GM21390 (cell line): ENCODE data around the gene FOXO1.
A peak's percentile ranks its signal among the peaks of the same experiment; 100 is the strongest.
"Not testable (repeated sequence)": the region's sequence is repeated elsewhere in the genome, so short reads cannot be mapped to it uniquely, and the experiment has no call there.

Experiments used
- ATAC-seq: cut with Tn5 transposase; IDR thresholded peaks from one replicate; pipeline ENCODE4 v1.9.1; 2021; ENCODE audit not compliant: unreplicated experiment

The FOXO1 gene

DNA sequence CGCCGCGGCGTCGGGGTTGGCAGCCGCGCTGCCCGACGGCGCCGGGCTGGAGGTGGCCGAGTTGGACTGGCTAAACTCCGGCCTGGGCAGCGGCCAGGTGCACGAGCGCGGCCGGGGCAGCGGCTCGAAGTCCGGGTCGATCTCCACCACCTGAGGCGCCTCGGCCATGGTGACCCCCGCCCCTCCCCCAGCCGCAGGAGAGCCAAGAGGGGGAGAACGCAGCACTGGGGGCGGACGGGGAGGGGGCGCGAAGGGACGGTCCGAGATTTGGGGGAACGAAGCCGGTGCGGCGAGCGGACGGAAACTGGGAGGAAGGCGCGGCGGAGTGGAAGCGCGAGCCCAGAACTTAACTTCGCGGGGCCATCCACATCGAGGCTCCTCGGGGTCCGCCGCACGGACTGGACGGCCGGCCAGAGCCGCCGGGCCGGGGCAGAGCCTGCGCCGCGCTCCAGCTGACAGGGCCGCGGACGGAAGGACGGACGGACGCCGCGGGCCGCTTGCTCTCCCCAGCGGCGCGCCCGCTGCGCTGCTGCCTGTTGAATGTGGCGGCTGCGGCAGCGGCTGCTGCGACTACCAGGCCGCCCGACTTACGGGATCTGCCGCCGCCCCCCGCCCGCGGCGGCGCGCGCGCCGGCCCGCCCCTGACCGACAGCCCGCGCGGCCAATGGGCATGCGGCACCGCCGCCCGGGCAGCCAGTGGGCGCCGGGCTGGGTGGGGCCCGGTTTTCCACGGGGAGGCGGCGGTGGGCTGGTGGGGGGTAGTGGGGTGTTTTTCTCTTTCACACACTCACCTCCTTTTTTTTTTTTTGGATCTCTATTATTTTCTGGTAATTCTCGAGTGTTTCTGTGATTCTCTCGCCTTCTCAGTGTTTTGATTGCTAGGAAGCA lies at the start of gene FOXO1:
FOXO1 (minus strand) TSS at position 597 of the 888 bp plus-strand sequence; CDS start at position 168, 429 bp downstream.
- peak; percentile 60 for ATAC-seq

DNA sequence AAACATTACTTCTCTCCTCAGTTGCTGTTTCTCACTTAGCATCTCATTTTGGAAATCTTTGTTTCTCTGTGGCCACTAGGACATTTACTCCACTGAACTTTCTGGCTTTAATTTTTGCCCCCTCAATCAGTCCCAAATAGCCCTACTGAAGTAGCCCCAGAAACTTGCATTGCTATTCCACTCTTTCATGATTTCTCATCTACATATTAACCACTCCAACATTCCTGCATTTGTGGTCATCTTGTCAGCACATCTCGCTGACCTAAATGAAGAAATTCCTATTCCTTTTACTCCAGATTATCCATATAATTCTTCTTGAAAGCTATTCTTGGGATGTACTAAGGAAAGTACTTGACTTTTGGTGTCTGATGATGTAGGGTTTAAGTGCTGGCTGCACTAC lies 48.0 kb upstream of the FOXO1 start:
- not testable (repeated sequence) for ATAC-seq

DNA sequence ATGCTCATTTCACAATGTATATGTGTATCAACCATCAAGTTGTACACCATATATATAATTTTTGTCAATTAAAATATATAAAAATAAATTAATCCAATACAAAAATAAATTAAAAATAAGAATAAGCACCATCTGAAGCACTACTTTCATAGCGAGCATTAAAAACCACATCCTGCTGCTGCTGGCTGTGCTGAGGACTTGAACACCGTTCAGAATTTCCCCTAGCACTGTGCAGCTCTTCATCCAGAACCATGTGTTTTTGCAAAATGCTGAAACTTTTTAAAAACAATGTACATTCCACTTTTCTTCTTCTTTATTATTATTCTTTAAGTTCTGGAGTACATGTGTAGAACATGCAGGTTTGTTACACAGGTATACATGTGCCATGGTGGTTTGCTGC lies 40.0 kb upstream of the FOXO1 start:
- no peak for ATAC-seq

DNA sequence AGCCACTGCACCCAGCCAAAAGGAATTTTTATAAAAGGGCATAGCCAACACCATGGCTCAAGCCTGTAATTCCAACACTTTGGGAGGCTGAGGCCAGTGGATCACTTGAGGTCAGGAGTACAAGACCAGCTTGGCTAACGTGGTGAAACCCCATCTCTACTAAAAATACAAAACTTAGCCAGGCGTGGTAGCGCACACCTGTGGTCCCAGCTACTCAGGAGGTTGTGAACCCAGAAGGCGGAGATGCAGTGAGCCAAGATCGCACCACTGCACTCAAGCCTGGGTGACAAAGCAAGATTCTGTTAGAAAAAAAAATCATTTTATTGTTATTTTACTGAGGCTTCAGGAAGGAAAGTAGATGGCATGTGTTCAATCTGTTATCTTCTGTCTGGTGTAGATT lies 31.3 kb upstream of the FOXO1 start:
- peak; percentile 78 for ATAC-seq

DNA sequence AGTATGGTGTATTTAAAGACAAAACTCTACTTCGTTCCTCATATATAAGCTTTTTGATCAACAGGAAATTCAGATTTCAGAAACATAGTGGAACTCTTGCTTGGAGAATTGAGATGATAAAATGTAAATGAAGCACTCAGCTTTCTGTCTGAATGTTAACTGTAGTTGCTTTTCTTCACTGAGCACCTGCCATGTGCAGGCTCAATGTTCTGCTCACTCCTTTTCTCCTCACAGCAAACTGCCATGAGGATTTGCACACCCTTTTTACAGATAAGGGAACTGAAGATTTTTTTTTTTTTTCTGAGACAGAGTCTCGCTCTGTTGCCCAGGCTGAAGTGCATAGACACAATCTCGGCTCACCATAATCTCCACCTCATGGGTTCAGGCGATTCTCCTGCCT lies 28.0 kb upstream of the FOXO1 start:
- ATAC-seq = no peak

DNA sequence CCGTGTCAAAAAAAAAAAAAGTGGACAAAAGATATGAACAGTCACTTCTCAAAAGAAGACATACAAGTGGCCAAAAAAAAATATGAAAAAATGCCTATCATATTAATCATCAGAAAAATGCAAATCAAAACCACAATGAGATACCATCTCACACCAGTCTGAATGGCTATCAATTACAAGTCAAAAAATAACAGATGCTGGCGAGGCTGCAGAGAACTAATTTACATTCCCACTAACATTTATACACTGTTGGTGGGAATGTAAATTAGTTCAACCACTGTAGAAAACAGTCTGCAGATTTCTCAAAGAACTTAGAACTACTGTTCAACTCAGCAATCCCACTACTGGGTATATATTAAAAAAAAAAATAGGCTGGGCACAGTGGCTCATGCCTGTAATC lies 26.5 kb upstream of the FOXO1 start:
- peak; percentile 44 for ATAC-seq

DNA sequence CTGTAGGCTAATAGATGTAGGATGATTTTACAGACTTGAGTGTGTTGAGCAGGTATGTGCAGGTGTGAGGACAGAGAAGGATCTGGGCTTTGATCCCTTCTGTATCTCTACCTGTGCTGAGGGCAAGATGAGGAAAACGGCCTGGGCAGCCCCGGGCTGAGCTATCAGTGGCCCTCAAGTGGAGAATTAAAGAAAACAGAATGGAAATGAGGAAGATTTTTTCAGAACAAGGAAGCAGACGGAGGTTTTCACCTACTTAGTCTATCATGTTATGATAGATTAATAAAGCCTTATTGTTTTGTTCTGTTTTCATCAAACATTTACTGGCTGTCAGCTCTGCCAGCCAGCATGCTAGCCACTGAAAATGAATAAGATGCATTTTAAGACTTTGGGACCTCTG lies 22.3 kb upstream of the FOXO1 start:
- ATAC-seq = no peak

DNA sequence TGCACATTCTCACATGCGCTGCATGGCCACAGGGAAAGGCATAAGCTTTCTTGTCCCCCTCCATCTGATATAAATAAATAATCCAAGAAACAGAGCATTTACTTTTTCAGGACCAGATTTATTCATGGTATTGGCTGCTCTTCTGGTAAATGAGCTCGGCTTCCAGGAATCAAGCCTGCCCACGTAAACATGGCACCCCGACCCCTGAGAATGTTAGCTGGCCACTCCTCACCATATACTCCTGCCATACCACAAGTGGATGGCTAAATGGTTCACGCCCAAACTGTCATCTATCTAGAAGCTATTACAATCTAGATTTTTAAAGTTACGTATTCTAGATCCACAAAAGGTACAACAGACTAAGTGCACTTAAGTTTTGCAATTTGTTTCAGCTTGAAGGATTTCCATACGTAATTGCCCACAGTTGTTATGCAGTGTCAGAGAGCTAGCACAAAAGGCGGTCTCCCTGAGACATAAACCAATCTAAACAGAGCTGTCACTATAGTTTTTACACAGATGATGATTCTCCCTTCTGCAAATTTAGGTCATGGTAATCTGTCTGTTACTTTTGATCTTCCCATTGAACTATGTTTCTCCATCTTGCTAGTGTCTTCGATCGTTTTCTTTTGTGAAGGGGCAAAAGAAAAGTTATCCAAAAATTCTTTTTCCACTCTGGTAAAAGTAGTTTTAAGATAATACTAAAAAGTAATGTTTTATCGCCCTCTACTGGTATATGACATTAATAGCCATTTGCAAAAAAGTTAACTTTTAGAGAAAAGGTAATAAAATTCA lies 16.2 kb upstream of the FOXO1 start:
- ATAC-seq = no peak

DNA sequence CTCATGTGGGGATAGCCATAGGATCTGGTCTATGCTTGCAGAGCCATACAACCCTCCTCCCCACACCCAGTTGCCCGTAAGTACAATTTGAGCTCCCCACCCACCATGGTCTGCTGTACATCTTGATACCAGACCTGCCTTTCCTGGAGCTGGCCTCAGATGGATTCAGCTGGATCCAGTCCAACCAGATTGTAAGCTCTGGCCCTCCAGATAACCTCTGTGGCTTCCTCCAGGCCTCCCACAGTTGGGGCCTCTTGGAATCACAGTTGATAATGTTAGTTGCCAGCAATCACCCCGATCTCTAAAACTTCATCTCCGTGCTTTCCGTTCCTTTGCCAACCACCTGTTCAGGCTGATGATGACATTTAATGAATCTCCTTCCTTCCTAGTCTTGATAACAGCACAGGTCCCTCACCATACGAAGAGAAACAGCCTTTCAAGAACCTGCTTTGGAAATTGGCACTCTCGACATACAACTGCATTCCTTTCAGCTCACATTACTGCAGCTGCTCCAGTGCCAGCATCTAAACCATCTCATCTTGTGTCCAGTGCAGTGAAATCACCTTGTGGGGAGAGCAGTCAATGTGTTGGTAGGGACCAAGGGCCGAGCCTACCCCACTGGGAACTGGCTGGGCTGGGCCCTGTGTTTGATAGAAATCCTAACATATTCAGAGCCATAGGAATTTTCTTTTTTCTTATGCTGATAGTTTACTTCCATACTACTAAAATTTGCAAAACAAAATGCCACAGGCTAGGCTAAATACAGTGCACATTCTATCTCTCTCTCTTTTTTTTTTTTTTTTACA lies 15.1 kb upstream of the FOXO1 start:
- no peak for ATAC-seq

DNA sequence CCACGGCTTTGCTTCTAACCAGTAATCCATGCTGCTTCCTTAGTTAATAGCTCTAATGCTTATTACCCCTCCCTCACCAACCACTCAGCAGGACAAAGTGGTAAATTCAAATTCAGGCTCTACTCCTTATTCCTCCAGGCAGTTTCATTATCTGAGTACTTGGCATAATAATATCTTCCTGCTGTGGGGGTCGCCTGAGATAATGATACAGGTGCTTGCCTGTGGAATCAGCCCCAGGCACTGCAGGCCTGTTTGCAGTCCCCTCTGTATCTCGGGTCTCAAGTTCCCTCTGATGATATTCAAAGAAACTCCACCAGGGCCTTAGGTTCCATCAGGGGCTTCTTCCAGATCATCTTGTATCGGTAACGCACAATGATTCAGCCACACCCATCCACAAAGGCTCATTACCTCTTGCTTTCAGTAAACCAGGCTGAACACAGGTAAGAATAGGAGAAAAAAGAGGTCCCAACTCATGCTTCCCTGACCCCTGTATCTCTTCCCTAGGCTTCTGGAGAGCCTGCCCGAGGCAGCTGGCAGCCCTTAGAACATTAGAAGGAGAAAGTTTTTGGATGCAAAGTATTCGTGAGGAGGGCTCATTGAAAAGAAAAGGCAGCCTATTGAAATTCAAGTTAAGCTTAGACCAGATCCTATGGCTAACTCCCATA lies 14.3 kb upstream of the FOXO1 start:
- ATAC-seq = no peak

DNA sequence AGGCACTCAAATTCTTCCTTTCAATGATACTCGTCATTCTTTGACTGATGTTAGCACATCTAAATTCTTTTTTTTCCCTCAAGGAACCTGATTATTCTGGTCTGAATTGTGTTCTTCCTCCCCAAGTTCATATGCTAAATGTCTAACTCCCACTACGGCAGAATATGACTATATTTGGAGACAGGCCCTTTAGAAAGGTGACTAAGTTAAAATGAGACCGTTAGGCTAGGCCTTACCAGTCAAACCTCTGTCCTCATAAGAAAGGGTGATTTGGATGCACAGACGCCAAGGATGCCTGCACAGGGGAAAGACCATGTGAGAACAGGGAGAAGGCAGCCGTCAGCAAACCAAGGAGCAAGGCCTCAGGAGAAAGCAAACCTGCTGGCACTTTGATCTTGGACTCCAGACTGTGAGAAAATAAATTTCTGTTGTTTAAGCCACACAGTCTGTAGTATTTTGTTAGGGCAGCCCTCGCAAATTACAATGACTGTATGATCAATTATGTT lies 13.1 kb upstream of the FOXO1 start:
- no peak for ATAC-seq

DNA sequence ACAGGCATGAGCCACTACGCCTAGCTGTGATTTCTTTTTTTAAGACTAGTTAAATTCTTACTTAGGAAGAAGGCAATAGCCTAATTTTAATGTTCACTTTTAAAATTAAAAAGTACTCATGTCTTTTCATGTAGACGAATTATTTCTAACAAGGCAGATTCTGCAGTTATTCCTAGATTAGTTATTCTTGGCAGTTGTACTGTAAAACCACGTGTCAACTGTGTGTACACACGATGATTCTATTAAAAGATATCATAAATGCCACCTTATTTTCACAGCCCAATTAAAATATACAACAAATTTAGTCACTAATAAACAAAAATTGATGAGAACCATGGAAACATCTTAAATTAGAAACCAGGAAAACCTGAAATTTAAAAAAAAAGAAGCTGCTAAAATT lies 10.6 kb upstream of the FOXO1 start:
- ATAC-seq = no peak

DNA sequence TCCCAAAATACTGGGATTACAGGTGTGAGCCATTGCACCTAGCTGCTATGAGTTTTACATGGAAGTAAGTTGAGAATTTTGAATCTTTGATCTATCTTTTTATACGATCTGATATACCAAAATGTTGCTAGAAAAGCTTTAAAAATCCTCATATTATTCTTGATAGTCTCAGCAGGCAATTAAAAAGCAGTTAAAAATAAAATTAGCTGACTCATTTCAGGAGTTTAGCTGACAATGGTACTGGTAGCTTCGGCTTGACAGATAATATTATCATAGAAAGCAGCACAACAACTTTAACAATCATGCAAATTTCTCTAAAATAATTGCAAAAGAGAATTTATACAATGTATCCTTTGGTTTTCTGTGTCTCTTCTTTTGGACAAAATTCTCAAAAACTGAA lies 9.6 kb upstream of the FOXO1 start:
- no peak for ATAC-seq

DNA sequence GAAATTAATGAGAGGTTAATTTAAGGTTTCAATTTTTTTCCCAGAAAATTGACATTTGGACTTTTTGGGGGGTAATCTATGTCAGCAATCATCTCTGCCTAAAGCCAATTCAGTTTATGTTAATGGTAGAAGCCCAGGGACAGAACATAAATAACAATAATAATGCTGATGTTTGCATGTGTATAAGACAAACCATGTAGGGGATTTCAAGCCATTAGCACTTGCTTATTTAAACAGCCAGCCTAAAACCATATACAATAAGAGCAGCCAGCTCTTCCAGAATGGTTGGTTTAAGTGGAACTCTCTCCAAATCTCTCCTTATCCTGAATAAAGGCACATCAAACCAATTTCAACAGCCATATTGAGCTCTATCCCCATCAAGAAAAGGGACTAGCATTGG lies 7.0 kb upstream of the FOXO1 start:
- ATAC-seq = no peak

DNA sequence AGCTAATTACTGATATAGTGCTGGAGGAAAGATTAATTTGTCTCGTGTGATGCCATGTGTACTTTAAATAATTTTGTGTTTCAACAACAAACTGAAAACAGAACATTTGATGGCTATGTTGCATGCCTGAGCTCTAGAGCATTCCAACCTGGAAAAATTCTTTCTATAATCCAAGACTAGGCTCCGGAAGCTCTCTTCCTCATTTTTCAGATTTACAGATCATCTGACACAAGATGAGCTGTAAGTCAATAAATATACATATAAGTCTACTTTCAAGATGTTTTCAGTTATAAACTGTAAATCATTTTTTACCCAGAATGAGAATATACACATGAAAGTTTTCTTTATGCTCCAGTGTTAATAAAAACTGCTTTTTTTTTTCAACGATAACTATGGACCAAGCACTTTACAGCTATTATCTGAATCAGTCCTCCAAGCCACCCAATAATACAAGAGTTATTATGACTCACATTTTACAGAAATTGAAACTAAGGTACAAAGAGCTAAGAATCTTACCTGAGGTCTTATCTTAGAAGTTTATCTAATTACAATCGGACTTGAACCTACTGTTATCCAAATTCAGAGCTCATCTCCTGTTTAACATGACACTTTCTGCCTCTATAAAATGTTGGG lies 6.4 kb upstream of the FOXO1 start:
- no peak for ATAC-seq

DNA sequence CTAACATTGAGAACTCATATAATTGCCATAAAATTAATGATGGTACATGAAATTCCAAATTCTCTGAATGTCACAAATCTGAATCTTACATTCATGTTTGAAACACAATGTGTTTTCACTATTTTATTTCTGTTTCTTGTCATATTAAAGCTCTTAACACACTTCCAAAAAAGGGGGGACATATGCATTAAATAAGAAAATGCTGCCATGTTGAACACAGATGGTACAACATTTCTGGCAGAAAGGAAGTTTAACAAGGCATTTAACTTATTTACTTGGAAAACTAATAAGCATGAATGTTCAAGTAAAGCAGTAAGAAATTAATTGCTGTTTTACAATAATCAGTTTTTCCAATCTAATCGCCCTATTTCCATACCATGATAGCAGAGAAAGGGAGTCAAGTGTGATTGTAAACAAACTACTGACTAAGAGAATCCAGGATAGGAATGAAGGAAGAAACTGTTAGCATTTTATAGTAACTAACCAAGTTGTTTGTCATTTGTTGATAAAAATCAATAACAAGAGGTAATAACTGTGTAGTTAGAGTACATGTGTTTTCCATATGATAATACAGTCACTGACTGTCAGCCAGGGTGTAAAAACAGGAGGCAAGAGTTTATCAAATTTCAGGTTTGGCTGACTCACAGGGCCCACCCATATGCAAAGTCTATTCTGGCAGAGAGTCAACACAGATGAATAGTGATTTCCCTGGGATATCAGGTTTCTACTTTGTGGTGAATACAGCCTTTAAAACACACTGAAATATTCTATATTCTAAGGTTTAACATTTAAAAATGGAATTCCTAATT lies 5.7 kb upstream of the FOXO1 start:
- no peak for ATAC-seq

DNA sequence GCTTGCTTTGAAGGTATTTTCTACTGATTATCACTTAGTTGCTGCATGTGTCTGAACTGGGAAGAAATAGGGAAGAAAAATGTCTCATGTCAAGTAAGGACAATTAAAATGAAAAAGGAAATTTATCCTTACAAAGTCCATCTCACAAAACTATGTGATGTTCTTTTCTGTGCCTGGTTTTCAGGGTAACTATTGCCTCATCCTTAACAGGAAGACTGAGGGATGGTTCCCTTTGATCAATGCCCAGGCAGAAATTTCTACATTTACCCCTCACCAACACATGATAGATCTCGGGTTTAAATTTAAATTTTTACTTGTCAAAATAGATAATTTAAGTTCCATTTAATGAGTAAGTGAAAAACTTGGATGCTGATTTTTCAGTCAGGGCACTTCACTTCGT lies 3.9 kb upstream of the FOXO1 start:
- ATAC-seq = no peak

DNA sequence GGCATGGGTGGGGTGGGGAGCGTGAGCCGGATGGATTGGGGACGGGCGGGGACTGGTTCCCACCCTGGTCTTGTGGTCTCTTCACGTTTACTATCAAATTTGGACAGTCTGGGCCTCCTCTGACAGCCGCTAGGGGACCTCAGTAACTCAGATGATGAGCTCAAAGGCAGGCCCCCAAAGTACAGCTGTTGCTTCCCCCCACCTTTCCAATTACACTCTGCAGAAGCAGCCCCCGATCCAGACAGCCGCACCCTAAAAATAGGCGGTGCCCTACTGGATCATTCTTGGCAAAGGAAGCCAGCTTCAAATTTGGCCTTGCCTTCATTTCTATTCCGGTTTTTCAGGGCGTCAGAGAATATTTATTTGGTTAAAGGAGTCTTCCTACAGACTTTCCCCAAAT lies 1.9 kb upstream of the FOXO1 start:
- ATAC-seq = no peak

DNA sequence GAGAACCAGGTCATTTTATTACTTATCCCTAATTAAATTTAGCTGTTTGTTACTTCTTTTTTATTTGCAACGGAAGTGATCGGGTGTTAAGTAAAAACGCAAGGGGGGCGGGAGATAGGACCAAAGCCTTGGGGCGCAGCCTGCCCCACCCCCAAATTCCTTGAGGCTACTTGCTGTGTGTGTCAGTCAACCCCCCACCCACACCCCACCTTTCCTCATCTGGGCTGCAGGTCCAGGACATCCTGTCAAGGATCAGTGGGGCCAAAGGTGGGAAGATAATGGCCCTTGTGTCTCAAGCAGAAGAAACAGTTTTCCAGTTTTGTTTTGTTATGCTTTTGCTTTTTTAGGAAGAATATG lies 1.2 kb upstream of the FOXO1 start:
- no peak for ATAC-seq
